BLaER1 (cell line): Measurements from ENCODE around the gene CCDC85C.

ENCODE experiments used
- H3K27ac ChIP-seq: shearing (Covaris generic); formaldehyde crosslinking; 2 replicates; pipeline ENCODE4 v1.8.1; 2022
- H3K27me3 ChIP-seq: shearing (Covaris generic); formaldehyde crosslinking; 2 replicates; pipeline ENCODE4 v1.8.1; 2022
- H3K36me3 ChIP-seq: shearing (Covaris generic); formaldehyde crosslinking; 2 replicates; pipeline ENCODE4 v1.8.1; 2022
- H3K4me1 ChIP-seq: shearing (Covaris generic); formaldehyde crosslinking; 2 replicates; pipeline ENCODE4 v1.8.1; 2022
- H3K4me2 ChIP-seq: shearing (Covaris generic); formaldehyde crosslinking; 2 replicates; pipeline ENCODE4 v1.8.1; 2022
- H3K4me3 ChIP-seq: shearing (Covaris generic); formaldehyde crosslinking; 2 replicates; pipeline ENCODE4 v1.8.1; 2022
- H3K9ac ChIP-seq: shearing (Covaris generic); formaldehyde crosslinking; 2 replicates; pipeline ENCODE4 v1.8.1; 2022
- H3K9me3 ChIP-seq: shearing (Covaris generic); formaldehyde crosslinking; 2 replicates; pipeline ENCODE4 v1.8.1; 2022
- H4K20me1 ChIP-seq: shearing (Covaris generic); formaldehyde crosslinking; 2 replicates; pipeline ENCODE4 v1.8.1; 2022
- Cebpa-rat ChIP-seq: shearing (Covaris generic); IDR thresholded peaks from 2 replicates; pipeline ENCODE4 v1.8.1; 2022

Gene CCDC85C

GRCh38 chr14:99561864-99562263, 42.1 kb downstream of the CCDC85C start:
- H3K9me3 ChIP-seq: no peaks in the 10 kb centered on the region
- no peak overlapping the region for H3K27ac ChIP-seq
- H3K4me2 ChIP-seq: peak overlapping the region; percentile 88
- TF ChIP-seq Cebpa-rat: no peak
- H4K20me1 ChIP-seq: peaks cover 100% of the 10 kb centered on the region
- H3K27me3 ChIP-seq: no peaks in the 10 kb centered on the region
- H3K9ac ChIP-seq: no peak overlapping the region
- H3K4me1 ChIP-seq: peaks cover 81% of the 10 kb centered on the region
- peaks cover 5% of the 10 kb centered on the region; the same call in 1 of the 2 replicates for H3K36me3 ChIP-seq
- H3K4me3 ChIP-seq: no peak overlapping the region

DNA sequence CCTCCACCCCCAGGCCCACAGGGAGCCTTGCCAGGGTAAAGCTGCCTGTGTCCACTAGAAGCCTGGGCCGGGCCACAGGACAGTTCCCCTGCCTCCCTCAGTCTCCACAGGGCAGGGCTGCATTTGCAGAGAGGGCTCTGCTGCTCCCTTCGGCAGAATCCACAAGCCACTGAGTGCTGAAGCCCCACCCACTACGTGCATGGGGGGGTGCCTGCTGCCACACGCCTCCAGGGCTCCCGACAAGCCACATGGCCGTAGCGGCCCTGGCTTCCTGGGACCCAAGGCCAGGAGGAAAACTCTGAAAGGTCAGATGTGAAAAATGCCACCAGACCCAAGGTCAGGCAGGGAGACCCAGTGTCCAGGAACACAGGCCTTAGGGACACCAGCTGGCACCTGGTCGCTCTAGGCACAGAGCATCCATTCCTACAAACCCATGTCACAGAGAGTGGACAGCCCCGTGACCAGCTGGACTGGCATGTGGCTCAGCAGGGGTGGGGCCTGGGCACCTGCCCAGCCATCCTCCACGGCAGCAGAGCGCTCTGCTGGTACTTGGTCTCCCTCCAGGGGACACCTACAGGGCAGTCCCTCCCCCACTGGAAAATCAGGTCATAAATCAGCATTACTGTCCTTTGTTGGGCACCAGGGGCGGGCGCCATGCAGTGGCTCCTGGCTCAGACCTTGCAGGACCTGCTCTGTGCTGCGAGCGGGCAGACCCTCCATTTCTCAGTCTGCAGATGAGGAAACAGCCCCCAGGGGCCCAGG, 42.9 kb downstream of the CCDC85C start:
- no peak for TF ChIP-seq Cebpa-rat
- Histone ChIP-seq H3K9ac (peak overlapping the region; percentile 8; the same call in 1 of the 2 replicates), H4K20me1 (peaks cover 100% of the 10 kb centered on the region), H3K4me1 (peaks cover 73% of the 10 kb centered on the region), H3K36me3 (peaks cover 5% of the 10 kb centered on the region; the same call in 1 of the 2 replicates), H3K4me2 (peak overlapping the region; percentile 88), H3K27ac (no peak overlapping the region), H3K4me3 (no peak overlapping the region; the same call in 1 of the 2 replicates), H3K27me3 (no peaks in the 10 kb centered on the region), H3K9me3 (no peaks in the 10 kb centered on the region)

DNA sequence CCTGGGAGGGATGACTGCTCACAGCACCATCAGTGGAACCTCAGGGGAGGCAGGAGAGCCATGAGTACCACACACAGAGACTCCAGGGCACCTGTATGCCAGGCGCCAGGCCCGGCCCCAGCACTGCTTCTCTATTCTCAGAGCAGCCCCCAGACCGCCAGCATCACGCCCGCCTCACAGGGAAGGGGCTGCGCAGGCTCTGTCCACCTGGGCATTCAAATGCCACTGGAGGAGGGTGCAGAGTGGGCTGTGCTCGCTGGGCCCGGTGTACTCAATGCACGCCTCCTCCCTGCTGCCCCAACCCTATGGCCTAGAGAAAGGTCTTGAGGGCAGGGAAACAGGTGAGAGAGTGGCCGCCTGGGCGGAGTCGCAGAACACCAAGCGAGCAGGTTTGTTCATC, 43.6 kb downstream of the CCDC85C start:
- Histone ChIP-seq H3K36me3 (peaks cover 5% of the 10 kb centered on the region; the same call in 1 of the 2 replicates), H3K27me3 (no peaks in the 10 kb centered on the region), H3K27ac (no peak overlapping the region), H3K4me2 (peak overlapping the region; percentile 88), H3K4me3 (no peak overlapping the region), H3K4me1 (peaks cover 66% of the 10 kb centered on the region), H4K20me1 (peaks cover 100% of the 10 kb centered on the region), H3K9me3 (no peaks in the 10 kb centered on the region), H3K9ac (peak overlapping the region; percentile 8; the same call in 1 of the 2 replicates)
- TF ChIP-seq Cebpa-rat: no peak

DNA sequence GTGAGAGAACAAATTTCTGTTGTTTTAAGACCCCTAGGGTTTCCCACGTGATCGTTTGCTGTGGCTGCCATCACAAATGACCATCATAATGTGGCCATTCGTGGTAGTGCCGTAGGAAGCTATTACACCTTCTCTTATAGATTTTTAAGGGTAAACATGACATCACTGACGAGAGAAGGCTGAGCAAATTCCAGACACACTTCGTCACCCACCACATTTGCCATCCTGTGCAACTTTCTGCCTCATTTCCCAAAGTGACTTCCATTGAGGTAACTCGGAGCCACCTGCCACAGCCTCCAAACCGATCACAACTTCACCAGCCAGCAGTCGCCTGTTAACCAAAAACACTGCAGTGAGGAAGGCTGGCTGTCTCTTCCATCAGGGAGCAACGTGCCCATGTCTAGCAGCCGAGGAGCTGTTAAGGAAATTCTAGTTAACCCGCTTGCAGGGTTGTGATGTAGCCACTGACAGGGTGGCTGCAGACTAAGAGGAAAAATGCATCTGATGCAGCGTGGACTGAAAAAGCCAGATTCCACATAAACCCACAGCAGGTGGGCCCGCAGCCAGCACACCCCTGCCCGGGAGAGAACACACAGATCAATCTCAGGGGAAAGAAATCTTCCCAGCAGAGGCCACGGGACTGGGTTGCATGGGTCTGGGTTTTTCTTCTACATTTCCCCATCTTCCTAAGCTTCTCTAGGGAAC, 44.6 kb downstream of the CCDC85C start:
- peaks cover 5% of the 10 kb centered on the region; the same call in 1 of the 2 replicates for H3K36me3 ChIP-seq
- no peak for TF ChIP-seq Cebpa-rat
- H3K9ac ChIP-seq: no peak overlapping the region
- H3K9me3 ChIP-seq: no peaks in the 10 kb centered on the region
- H3K27me3 ChIP-seq: no peaks in the 10 kb centered on the region
- peaks cover 60% of the 10 kb centered on the region for H3K4me1 ChIP-seq
- H4K20me1 ChIP-seq: peaks cover 100% of the 10 kb centered on the region
- H3K4me2 ChIP-seq: peak overlapping the region; percentile 88
- H3K27ac ChIP-seq: no peak overlapping the region
- H3K4me3 ChIP-seq: no peak overlapping the region

DNA sequence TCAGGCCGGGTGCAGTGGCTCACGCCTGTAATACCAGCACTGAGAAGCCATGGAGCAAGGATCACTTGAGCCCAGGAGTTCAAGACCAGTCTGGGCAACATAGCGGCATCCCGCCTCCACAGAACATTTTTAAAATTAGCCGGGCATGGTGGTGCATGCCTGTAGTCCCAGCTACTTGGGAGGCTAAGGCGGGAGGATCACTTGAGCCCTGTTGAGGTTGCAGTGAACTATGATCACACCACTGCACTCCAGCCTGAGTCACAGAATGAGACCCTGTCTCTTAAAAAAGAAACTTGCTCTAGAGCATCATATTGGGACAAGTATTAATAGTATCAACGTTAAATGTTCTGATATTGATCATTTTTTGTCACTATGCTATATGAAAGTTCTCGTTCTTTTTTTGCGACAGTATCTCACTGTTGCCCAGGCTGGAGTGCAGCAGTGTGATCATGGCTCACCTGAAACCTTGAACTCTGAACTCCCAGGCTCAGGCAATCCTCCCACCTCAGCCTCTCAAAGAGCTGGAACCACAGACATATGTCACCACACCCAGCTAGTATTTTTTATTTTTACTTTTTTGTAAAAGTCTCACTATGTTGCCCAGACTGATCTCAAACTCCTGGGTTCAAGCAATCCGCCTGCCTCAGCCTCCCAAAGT, 47.7 kb downstream of the CCDC85C start:
- TF ChIP-seq Cebpa-rat: no peak
- H3K27ac ChIP-seq: no peak overlapping the region
- no peak overlapping the region for H3K9ac ChIP-seq

DNA sequence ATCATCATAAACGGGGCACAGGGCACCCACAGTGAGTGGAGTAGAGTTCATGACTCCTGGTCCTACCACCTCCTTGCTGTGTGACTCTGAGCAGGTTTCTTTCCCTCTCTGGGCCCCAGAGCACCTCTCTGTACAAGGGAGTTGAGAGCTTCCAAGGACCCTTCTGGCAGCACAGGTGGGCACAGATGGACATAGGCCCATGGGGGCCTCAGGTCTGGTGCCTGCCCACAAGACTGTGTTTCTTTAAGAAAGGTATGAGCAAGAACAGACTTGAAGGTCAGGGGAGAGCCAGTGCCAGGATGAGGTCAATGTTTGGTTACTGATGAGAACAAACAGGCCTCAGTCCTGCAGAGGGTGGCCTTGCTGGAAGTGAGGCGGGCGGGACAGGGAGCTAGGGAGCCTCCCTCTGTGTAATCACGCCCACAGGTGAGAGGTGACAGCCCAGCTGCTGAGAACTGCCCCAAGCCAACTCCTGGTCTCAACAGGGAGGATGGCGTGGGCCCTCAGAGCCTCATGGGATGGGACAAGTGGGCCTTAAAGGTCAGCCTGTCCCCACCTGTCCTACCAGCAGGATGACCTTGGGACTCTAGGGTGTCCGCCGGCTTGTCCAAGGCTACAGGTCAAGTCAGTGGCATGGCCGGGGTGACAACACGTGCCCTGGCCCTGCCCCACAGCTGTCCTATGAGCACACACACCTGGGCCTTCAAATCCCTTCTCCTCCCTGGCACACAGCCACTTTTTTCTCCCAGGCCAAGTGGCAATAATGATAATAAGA, 49.1 kb downstream of the CCDC85C start:
- Histone ChIP-seq H3K9ac (no peak overlapping the region), H3K27me3 (no peaks in the 10 kb centered on the region), H3K27ac (no peak overlapping the region), H3K9me3 (no peaks in the 10 kb centered on the region), H3K4me1 (peaks cover 48% of the 10 kb centered on the region), H3K4me3 (no peak overlapping the region), H3K4me2 (no peak overlapping the region), H3K36me3 (peaks cover 5% of the 10 kb centered on the region; the same call in 1 of the 2 replicates), H4K20me1 (peaks cover 99% of the 10 kb centered on the region)
- TF ChIP-seq Cebpa-rat: no peak

More for the DNA sequence above, 47.7 kb downstream of the CCDC85C start:
- Histone ChIP-seq H4K20me1 (peaks cover 99% of the 10 kb centered on the region), H3K4me2 (no peak overlapping the region), H3K9me3 (no peaks in the 10 kb centered on the region), H3K4me3 (no peak overlapping the region), H3K4me1 (peaks cover 48% of the 10 kb centered on the region), H3K36me3 (peaks cover 5% of the 10 kb centered on the region; the same call in 1 of the 2 replicates), H3K27me3 (no peaks in the 10 kb centered on the region)

- Histone ChIP-seq H4K20me1 (peaks cover 99% of the 10 kb centered on the region), H3K36me3 (peaks cover 5% of the 10 kb centered on the region; the same call in 1 of the 2 replicates), H3K4me2 (no peak overlapping the region), H3K9ac (no peak overlapping the region), H3K4me1 (peaks cover 48% of the 10 kb centered on the region), H3K27me3 (no peaks in the 10 kb centered on the region), H3K9me3 (no peaks in the 10 kb centered on the region), H3K27ac (no peak overlapping the region; the same call in 1 of the 2 replicates), H3K4me3 (no peak overlapping the region)
- TF ChIP-seq Cebpa-rat: no peak
Observed at GRCh38 chr14:99554184-99554583, 49.8 kb downstream of the CCDC85C start.

DNA sequence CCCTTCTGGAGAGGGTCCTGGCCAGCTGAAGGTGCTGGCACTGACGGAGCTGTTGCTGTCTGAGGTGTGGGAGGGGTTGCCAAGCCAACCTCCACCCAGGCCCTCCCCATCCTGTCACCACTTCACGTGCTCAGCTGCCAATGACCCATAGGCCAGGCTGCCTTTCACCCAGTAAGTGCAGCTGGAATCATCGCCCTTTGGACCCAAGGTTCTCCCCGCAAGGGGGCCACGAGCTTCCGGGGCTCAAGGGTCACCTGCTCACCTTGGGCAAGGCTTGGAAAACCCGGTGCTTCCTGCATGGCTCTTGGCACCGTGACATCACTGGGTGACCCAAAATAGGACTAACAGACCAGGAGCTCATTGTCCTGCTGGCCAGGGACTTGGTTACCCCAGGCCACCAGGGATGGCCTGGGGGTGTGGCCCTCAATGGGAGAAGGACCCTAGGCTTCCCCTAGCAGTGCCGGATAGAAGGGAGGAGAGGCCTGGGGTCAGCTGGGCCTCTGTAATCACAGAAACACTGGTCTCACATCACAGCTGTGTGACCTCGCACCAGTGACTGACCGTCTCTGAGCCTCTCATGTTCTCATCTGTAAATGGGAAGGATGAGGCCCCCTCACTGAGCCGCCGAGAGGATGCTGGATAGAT, 51.3 kb downstream of the CCDC85C start:
- Histone ChIP-seq H3K4me3 (no peak overlapping the region), H3K4me2 (peak overlapping the region; percentile 73; the same call in 1 of the 2 replicates), H3K27me3 (no peaks in the 10 kb centered on the region), H3K4me1 (peaks cover 59% of the 10 kb centered on the region), H3K36me3 (no peaks in the 10 kb centered on the region; the same call in 1 of the 2 replicates), H4K20me1 (peaks cover 99% of the 10 kb centered on the region), H3K9ac (no peak overlapping the region), H3K27ac (no peak overlapping the region), H3K9me3 (no peaks in the 10 kb centered on the region)
- TF ChIP-seq Cebpa-rat: no peak
